ENCODE data around the gene XNDC1N.
A peak's percentile ranks its signal among the peaks of the same experiment; 100 is the strongest.

The XNDC1N gene, protein sequence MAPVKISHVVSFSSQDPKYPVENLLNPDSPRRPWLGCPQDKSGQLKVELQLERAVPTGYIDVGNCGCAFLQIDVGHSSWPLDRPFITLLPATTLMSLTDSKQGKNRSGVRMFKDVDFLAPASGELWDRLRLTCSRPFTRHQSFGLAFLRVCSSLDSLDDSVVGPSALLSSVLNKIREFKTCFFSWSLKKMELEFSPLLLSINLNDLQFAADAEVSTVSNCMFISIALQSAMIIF

DNA sequence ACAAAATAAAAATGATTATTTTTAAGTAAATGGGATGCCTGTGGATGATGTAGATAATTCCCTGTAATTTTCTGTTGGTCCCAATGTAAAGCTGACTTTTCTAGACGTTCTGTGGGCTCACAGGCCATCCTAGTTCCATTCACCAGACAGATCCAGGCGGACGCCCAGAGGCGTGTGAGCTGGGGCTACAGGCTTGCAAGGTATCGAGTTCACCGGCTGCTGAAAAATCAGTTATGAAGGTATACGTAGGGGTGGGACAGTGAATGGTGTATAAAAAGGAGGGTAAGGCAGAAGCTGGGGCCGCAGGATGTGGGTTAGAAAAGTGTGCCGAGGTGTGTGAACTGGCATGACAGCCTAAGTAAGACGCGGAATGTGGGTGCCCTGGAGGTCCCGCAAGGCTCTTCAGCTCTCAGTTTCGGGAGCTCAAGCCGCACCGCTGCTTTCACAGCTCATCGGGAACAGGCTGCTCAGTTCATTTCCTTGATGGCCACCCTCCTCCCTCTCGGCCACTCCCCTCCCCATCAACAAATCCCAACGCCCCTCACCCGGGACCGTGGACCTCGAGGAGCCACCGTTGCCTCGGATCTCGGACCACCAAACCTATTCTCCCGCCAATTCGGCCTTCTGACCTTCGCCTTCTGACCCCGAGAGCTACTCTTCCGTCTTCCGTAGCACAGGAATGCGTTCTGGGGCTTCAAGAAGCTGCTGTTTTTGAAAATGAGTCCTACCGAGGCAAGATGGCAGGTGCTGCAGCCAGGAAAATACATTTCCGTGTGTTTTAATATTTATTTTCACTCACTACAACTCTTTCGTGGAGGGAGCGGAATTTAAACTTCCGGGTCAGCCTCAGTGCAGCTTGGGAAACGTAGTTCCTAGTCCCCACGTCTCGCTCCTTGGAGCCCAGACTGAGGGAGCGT lies at the start of gene XNDC1N:
TSS of gene XNDC1N (minus strand) at position 775 of the 917 bp plus-strand sequence. CDS start 5,241 bp downstream, outside the sequence.
- in situ Hi-C loops (cut with MboI; ENCODE audit: low pct_unique_long_range_greater_than_20kb, low sequenced_read_pairs): no loop called here
- DNase-seq: peak; percentile 96

DNA sequence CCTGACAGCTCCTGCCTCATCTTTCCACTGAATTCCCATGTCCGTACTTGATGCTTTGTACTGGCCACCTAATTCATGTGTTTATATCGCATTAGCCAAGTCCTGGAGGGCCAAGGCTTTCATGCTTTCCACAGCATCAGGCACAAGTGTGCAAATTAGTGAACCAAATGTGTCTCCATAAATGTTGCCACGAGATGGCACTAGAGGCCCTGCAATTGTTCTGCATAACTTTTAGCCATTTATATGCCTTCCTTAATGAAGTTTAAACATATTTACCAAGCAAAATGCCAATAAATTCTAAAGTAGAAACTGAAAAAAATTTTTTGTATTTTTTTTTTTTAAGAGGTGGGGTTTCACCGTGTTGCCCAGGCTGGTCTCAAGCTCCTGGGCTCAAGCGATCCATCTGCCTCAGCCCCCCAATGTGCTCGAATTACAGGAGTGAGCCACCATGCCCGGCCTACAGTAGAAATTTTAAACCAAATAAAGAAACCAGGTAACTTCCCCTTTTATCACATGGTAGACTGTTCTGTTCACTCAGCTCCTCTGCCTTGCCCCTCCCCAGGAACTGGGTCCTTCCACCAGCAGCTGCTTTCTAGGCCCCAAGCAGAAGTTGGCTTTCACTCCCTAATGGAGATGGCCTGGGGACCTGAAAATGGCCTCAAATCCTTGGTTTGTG lies 49.5 kb upstream of the XNDC1N start:
- in situ Hi-C loops (cut with MboI; ENCODE audit: low pct_unique_long_range_greater_than_20kb, low sequenced_read_pairs): no loop called here
- peak; percentile 89 for DNase-seq

DNA sequence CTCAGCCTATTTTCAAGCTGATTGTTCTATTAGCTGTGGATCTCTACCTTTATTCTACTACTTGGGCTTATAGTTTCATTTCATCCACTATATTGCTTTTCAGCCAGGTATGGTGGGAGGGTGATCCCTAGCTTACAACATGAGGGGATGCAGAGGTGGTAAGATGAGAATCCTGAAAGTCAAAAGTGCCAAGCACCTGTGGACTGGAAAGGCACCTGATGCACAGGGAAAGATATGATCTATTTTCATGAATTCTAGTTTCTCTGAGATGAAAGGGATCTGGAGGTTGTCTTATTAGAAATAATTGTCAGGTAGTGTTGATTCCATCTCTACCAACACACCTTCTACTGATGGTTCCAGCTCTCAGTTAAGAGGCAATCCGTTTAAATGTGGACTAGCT lies 48.7 kb upstream of the XNDC1N start:
- no peak for DNase-seq
- in situ Hi-C loops (cut with MboI; ENCODE audit: low pct_unique_long_range_greater_than_20kb, low sequenced_read_pairs): no loop called here

DNA sequence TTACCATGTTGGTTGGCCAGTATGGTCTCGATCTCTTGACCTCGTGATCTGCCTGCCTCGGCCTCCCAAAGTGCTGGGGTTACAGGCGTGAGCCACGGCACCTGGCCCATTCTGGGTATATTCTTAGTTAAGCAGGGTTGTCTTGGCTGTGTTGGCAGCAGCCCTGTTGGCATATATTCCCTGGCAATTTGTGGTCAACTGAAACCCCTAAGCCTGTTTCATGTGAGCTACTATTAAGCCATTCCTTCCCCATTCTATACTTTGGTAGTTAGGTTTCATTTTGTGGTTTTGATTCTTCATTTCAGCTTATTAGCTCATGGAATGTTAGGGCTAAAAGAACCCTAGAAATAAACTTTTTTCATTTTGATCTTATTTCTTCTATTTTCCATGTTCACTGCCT lies 48.2 kb upstream of the XNDC1N start:
- in situ Hi-C loops (cut with MboI; ENCODE audit: low pct_unique_long_range_greater_than_20kb, low sequenced_read_pairs): no loop called here
- no peak for DNase-seq

DNA sequence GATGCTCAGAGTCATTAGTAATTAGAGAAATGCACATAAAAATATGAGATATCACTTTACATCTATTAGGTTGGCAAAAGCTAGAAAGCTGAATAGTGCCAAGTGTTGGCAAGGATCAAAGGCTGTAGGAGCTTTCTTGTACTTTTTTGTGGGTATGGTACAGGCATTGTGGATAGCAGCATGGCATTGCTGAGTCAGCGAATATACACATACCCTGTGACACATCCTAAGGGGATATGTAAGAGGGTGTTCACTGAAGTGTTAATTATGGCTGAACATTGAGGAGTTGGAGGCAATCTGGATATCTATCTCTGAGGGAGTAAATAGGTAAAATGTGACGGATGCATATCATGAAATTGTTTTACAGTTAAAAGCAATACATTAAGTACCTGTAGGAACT lies 43.3 kb upstream of the XNDC1N start:
- DNase-seq: no peak
- in situ Hi-C loops (cut with MboI; ENCODE audit: low pct_unique_long_range_greater_than_20kb, low sequenced_read_pairs): no loop called here

DNA sequence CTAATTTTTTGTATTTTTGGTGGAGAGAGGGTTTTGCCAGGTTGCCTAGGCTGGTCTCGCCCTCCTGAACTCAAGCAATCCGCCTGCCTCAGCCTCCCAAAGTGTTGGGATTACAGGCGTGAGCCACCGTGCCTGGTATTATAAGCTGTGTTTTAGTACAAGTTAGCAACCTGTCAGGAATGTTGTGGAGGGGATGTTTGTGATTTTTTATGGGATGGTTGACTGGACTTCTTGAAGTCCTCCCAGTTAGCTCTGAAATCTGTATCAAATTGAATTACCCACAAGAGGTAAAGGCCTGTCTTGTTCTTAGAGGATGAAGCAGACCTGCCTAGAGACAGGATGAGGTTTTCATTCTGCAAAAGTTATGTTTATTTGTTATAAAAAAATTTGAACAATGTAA lies 36.2 kb upstream of the XNDC1N start:
- no peak for DNase-seq
- in situ Hi-C loops (cut with MboI; ENCODE audit: low pct_unique_long_range_greater_than_20kb, low sequenced_read_pairs): no loop called here

DNA sequence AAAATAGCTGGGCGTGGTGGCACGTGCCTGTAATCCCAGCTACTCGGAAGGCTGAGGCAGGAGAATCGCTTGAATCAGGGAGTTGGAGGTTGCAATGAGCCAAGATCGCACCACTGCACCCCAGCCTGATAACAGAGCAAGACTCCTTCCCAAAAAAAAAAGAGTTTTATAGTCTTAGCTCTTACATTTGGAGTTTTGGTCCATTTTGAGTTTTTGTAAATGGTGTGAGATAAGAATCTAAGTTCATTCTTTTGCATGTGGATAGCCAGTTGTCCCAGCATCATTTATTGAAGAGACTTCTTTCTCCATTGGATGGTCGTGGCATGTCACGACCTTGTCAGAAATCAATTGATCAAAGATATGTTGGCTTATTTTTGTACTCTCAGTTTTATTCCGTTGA lies 35.1 kb upstream of the XNDC1N start:
- no peak for DNase-seq
- in situ Hi-C loops (cut with MboI; ENCODE audit: low pct_unique_long_range_greater_than_20kb, low sequenced_read_pairs): no loop called here

DNA sequence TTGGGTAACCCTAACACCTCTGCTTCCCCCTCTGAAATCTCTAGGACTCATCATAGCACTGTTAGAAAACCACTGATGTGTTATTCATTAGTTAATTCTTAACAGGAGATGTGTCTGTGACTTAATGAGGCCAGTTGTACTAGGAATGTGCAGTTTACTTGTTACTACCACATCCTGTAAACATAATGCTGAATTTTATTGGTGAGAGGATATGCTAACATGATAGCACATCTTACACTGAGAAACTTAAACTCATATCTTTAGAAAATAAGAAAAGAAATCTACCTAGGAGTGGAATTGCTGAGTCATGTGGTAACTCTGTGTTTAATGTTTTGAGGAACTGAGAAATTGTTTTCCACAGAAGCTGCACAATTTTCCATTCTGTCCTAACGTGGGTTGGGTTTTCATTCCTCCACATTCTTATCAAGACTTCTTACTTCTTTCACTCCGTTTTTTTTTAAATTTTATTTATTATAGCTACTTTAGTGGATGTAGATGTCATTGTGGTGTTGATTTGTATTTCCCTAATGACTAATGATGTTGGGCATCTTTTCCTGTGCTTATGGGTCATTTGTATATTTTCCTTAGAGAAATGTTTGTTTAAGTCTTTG lies 34.1 kb upstream of the XNDC1N start:
- DNase-seq: peak; percentile 47
- in situ Hi-C loops (cut with MboI; ENCODE audit: low pct_unique_long_range_greater_than_20kb, low sequenced_read_pairs): no loop called here

DNA sequence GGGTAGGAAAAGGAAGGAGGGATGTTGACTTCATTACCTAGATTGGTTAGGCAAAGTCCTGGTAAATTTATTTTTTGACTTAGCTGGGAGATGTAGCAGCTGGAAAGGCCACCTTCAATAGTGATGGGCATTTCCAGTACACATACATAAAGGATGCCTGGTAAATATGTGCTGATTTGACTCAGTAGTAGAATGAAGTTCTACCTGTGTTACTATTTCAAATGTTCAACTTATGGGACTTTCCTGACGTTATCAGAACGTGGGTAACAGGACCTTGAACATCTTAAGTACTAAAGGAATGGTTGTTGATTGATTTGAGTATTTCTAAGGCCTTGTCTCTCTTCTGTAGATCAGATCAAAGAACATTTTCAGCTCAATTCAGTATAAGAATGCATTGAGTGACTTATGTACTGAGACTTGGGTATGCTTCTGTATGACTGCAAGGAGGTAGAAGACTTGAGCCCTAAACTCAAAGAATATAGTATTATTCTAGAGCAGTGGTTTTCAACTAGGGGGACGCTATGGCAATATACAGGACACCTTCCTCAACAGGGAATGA lies 27.6 kb upstream of the XNDC1N start:
- in situ Hi-C loops (cut with MboI; ENCODE audit: low pct_unique_long_range_greater_than_20kb, low sequenced_read_pairs): no loop called here
- no peak for DNase-seq

DNA sequence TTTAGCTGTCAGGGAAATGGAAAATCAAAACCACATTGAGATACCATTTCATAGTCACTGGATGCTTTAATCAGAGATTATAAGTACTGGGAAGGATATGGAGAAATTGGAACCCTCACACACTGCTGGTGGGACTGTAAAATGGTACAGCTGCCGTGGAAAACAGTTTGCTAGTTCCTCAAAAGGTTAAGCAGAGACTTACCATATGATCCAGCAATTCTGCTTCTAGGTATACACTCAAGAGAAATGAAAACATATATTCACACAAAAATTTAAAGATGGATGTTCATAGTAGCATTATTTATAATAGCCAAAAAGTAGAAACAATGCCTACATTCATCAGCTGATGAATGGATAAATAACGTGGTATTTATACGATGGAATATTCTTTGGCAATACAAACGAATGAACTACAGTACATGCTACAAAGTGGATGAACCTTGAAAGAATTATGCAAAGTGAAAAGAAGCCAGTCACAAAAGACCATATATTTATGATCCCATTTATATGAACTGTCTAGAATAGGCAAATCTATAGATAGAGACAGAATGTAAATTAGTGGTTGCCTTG lies 23.4 kb upstream of the XNDC1N start:
- no peak for DNase-seq
- in situ Hi-C loops (cut with MboI; ENCODE audit: low pct_unique_long_range_greater_than_20kb, low sequenced_read_pairs): no loop called here

DNA sequence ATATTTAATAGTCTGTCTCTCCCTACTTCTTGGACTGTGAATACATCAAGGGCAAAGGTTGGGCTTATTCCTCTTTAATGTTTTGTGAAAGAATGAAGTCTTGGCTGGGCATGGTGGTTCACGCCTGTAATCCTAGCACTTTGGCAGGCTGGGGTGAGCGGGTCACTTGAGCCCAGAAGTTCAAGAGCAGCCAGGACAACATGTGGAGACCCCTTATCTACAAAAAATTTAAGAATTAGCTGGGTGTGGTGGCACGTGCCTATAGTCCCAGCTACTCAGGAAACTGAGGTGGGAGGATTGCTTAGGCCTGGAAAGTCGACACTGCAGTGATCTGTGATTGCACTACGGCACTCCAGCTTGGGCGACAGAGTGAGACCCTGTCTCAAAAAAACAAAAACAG lies 20.6 kb upstream of the XNDC1N start:
- in situ Hi-C loops (cut with MboI; ENCODE audit: low pct_unique_long_range_greater_than_20kb, low sequenced_read_pairs): no loop called here
- DNase-seq: no peak

DNA sequence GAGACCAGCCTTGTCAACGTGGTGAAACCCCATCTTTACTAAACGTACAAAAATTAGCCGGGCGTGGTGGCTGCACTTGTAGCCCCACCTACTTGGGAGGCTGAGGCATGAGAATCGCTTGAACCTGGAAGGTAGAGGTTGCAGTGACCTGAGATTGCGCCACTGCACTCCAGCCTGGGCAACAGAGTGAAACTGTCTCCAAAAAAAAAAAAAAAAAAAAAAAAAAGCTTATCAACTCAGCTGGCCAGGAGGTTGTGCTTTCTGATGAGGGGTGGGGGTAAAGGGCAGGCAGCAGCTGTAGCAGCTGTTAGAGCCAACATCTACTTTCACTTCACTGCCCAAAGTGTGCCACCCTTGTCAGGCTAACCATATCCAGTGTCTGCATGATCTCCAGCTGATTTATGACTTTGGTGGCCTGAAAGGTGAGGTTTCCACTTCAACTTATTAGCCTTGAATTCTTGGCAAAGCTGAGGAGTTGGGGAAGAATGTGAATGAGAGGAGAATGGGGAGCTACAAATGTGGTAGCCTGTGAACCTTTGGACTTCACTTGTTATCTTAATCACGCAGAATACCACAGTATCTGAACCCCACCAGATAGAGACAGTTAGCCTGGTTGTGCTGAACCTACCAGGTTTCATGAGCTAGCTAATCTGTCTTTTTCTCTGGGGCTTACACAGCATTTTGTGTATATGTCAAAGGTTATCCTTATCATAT lies 20.1 kb upstream of the XNDC1N start:
- DNase-seq: no peak
- in situ Hi-C loops (cut with MboI; ENCODE audit: low pct_unique_long_range_greater_than_20kb, low sequenced_read_pairs): no loop called here

DNA sequence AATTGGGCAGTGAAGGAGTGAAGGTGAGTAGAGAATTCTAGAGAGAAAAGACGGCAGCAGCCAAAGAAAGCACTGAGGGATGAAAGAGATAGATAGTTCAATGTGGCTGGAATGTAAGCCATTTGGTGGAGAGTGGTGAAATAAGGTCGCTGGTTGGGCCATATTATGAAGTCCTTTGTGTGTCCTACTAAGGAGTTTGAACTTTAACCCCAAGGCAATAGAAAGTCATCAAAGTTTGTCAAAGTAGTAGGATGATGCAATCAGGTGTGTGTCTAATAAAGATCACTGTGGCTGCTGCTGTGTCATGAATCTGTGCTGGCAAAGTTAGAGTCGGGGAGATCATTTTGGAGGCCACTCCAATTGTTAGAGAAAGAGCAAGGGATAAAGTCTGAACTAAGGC lies 19.1 kb upstream of the XNDC1N start:
- in situ Hi-C loops (cut with MboI; ENCODE audit: low pct_unique_long_range_greater_than_20kb, low sequenced_read_pairs): no loop called here
- no peak for DNase-seq

DNA sequence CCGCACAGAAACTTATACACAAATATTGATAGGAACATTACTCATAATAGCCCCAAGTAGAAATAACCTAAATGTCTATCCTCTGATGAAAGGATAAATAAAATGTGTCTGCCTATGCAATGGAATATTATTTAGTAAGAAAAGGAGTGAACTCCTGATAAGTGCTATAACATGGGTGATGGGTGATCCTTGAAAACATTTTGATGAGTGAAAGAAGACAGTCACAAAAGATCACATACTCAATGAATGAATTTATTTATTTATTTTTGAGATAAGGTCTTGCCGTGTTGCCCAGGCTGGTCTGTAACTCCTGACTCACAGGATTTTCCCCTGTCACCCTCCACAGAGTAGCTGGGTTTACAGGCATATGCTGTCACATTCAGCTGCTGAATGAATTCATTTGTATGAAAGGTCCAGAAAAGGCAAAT lies 17.8 kb upstream of the XNDC1N start:
- in situ Hi-C loops (cut with MboI; ENCODE audit: low pct_unique_long_range_greater_than_20kb, low sequenced_read_pairs): no loop called here
- no peak for DNase-seq

DNA sequence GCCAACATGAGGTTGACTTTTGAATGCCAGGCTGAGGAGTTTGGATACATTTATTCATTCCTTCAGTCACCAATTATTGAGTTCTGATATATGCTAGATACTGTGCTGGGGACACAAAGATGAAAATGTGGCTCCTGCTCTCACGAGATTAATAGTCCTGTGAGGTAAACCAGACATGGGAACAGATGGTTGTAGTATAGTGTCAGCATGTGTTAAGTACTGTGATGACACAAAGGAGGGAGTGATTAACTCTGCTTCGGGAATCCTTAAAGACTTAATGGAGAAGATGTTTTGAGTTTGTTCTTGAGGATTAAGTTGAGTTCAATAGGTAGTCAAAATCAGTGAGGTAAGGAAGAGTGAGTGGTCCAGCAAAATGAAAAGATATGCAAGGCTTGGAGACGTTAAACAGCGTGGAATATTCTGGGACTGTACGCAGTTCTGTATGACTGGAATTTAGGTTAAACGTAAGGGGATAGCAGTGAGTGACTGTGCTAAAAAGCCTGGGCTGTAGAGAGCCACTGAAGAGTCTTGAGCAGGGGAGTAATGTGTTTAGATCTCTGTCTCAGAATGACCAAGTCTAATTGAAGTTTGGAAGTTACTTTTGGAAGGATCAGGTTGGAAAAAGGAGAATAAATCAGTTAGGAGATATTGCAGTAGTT lies 12.3 kb upstream of the XNDC1N start:
- no peak for DNase-seq
- in situ Hi-C loops (cut with MboI; ENCODE audit: low pct_unique_long_range_greater_than_20kb, low sequenced_read_pairs): no loop called here

DNA sequence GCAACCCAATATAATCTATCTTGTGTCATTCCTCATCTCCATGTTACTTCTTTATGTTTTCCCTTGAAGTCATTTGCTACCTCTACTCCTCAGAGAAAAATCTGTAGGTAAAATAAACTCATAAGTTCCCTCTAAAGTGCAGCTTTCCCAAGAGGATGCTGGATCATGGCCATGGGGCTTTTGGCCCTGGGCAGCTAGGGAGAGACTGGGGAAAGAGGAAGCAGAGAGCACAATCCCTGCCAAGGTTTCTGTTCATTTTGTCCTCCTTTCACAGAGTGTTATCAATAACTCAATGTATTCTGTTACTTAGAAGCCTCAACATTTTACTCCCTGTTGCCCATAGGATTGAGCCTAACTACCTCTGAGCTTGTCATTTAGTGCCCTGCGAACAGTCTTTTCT lies 9.4 kb upstream of the XNDC1N start:
- in situ Hi-C loops (cut with MboI; ENCODE audit: low pct_unique_long_range_greater_than_20kb, low sequenced_read_pairs): no loop called here
- DNase-seq: no peak

DNA sequence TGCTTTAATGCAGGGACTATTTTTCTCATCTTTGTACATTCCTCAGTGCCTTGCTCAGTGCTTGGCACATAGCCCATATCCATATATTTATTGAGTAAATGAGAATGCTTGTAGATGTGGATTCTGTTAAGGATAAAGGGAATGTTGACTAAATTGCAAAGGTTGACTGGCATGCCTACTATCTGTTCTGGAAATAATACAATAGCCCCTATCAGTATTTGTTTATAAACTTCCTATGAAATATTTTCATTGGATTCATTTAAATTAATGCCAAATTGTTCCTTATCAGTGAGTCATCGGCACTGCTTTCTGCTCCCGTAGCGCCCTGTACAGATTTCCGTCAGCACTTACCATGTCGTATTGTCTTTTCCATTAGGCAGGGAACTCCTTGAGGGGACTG lies 8.4 kb upstream of the XNDC1N start:
- DNase-seq: no peak
- in situ Hi-C loops (cut with MboI; ENCODE audit: low pct_unique_long_range_greater_than_20kb, low sequenced_read_pairs): no loop called here

DNA sequence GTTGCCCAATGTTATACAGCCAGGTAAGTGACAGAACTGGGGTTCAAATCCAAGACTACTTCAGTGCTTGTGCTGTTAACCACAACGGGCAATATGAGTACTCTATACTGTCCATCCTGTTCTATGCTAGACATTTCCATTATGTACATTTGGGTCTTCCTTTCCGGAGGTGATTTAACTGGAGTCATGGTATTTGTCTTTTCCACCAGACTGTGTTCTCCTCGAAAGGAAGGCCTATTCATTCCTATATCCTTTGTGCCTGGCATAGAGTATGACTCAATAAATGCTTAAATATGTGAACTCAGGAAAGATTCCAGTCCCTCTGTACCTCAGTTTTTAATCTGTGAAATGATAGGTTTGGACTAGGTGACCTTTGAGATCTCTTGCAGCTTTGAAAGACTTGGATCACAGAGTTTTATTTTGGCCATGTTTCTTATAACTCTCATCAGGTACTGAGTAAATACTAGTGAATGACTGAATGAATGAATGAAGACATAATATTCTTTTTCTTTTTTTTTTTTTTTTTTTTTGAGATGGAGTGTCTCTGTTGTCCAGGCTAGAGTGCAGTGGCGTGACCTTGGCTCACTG lies 7.0 kb upstream of the XNDC1N start:
- in situ Hi-C loops (cut with MboI; ENCODE audit: low pct_unique_long_range_greater_than_20kb, low sequenced_read_pairs): no loop called here
- no peak for DNase-seq
